ENCODE data around the gene ZNF483.

ZNF483 gene

GRCh38 chr9:111582888-111583287 is 57.9 kb downstream of the ZNF483 start:
- Histone ChIP-seq H2BK5ac (ENCODE audit: low read length) (no peak overlapping the region), H4K8ac (ENCODE audit: low read depth, low read length) (no peak overlapping the region)
- no CpG with 5 or more reads among the region's 3 CpGs for WGBS, 2 donors (ENCODE audit: extremely low coverage in 2 of 2, insufficient read length in 2 of 2, insufficient replicate concordance in 1 of 2)

GRCh38 chr9:111586378-111586777 is 61.4 kb downstream of the ZNF483 start:
- no CpG with 5 or more reads among the region's 5 CpGs for WGBS, 2 donors (ENCODE audit: extremely low coverage in 2 of 2, insufficient read length in 2 of 2, insufficient replicate concordance in 1 of 2)
- Histone ChIP-seq H3K36me3 (replicated peaks in 1 of 2; ENCODE audit: control insufficient read depth in 2 of 2, insufficient read depth in 2 of 2, low read length in 2 of 2) (peaks cover 11 to 29% of the 10 kb centered on the region in 2 donors), H3K14ac (ENCODE audit: low read length) (no peak overlapping the region), H2BK120ac (ENCODE audit: low read depth, low read length) (no peak overlapping the region), H3K18ac (ENCODE audit: low read length) (no peak overlapping the region), H3K79me1 (ENCODE audit: low read depth, low read length) (no peaks in the 10 kb centered on the region), H3K9ac (ENCODE audit: low read depth, low read length, poor library complexity) (no peak overlapping the region), H3K27ac (replicated peaks; ENCODE audit: low read length) (no peak overlapping the region), H3K9me3 (replicated peaks in 1 of 2; ENCODE audit: control insufficient read depth in 2 of 2, insufficient read depth in 1 of 2, low read depth in 1 of 2, low read length in 2 of 2) (no peaks in the 10 kb centered on the region), H4K8ac (ENCODE audit: low read depth, low read length) (no peak overlapping the region), H2BK5ac (ENCODE audit: low read length) (no peak overlapping the region), H3K4ac (ENCODE audit: low read length) (no peak overlapping the region), H2AFZ (ENCODE audit: low read length) (no peak overlapping the region), H2BK12ac (ENCODE audit: low read length) (no peak overlapping the region), H3K23ac (ENCODE audit: low read depth, low read length, poor library complexity) (no peak overlapping the region), H2BK15ac (ENCODE audit: low read length) (no peak overlapping the region), H3K27me3 (ENCODE audit: control insufficient read depth in 3 of 3, insufficient read depth in 3 of 3, low read depth in 1 of 3, low read length in 3 of 3) (no peaks in the 10 kb centered on the region), H3K4me3 (ENCODE audit: low read length in 2 of 2) (no peak overlapping the region), H2AK5ac (ENCODE audit: low read depth, low read length) (no peak overlapping the region), H3K4me2 (ENCODE audit: insufficient read depth, low read length, poor library complexity, severe bottlenecking) (no peak overlapping the region), H4K91ac (ENCODE audit: low read depth, low read length, poor library complexity) (no peak overlapping the region), H3K4me1 (ENCODE audit: control insufficient read depth in 2 of 2, insufficient read depth in 1 of 2, low read depth in 1 of 2, low read length in 2 of 2) (no peaks in the 10 kb centered on the region)
- DNase-seq (ENCODE audit: low spot score): no peak

More at GRCh38 chr9:111582888-111583287, 57.9 kb downstream of the ZNF483 start:
- Histone ChIP-seq H3K79me1 (ENCODE audit: low read depth, low read length) (no peaks in the 10 kb centered on the region), H2AFZ (ENCODE audit: low read length) (no peak overlapping the region), H2BK15ac (ENCODE audit: low read length) (no peak overlapping the region), H3K14ac (ENCODE audit: low read length) (no peak overlapping the region), H3K9me3 (replicated peaks in 1 of 2; ENCODE audit: control insufficient read depth in 2 of 2, insufficient read depth in 1 of 2, low read depth in 1 of 2, low read length in 2 of 2) (no peaks in the 10 kb centered on the region), H2AK5ac (ENCODE audit: low read depth, low read length) (no peak overlapping the region), H2BK12ac (ENCODE audit: low read length) (no peak overlapping the region), H2BK120ac (ENCODE audit: low read depth, low read length) (no peak overlapping the region), H3K4me2 (ENCODE audit: insufficient read depth, low read length, poor library complexity, severe bottlenecking) (no peak overlapping the region), H3K4ac (ENCODE audit: low read length) (no peak overlapping the region), H3K4me1 (ENCODE audit: control insufficient read depth in 2 of 2, insufficient read depth in 1 of 2, low read depth in 1 of 2, low read length in 2 of 2) (no peaks in the 10 kb centered on the region), H3K4me3 (ENCODE audit: low read length in 2 of 2) (no peak overlapping the region), H3K36me3 (replicated peaks in 1 of 2; ENCODE audit: control insufficient read depth in 2 of 2, insufficient read depth in 2 of 2, low read length in 2 of 2) (peaks cover 20 to 37% of the 10 kb centered on the region in 2 donors), H3K27me3 (ENCODE audit: control insufficient read depth in 3 of 3, insufficient read depth in 3 of 3, low read depth in 1 of 3, low read length in 3 of 3) (no peaks in the 10 kb centered on the region), H3K9ac (ENCODE audit: low read depth, low read length, poor library complexity) (no peak overlapping the region), H3K23ac (ENCODE audit: low read depth, low read length, poor library complexity) (no peak overlapping the region), H3K18ac (ENCODE audit: low read length) (no peak overlapping the region), H3K27ac (replicated peaks; ENCODE audit: low read length) (no peak overlapping the region), H4K91ac (ENCODE audit: low read depth, low read length, poor library complexity) (no peak overlapping the region)
- DNase-seq (ENCODE audit: low spot score): no peak

DNA sequence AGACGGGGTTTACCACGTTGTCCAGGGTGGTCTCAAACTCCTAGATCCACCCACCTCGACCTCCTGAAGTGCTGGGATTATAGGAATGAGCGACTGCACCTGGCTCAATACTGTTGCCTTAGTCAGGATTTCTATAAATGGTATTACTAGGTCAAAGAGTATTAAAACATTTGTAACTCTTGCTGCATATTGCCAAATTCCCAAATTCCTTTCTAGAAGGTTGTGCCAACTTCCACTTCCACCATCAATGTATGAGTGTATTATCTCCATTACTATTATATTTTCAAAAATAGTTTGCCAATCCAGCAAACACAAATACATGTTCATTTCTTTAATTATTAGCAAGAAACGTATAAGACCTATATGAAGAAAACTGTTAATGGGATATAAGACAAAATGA is 63.9 kb downstream of the ZNF483 start:
- no peaks in the 10 kb centered on the region for H3K4me1 ChIP-seq (ENCODE audit: control insufficient read depth in 2 of 2, insufficient read depth in 1 of 2, low read depth in 1 of 2, low read length in 2 of 2)
- no peak overlapping the region for H3K4ac ChIP-seq (ENCODE audit: low read length)

GRCh38 chr9:111597852-111598732 is 73.1 kb downstream of the ZNF483 start:
- Histone ChIP-seq H4K91ac (ENCODE audit: low read depth, low read length, poor library complexity) (no peak overlapping the region), H3K4me1 (ENCODE audit: control insufficient read depth in 2 of 2, insufficient read depth in 1 of 2, low read depth in 1 of 2, low read length in 2 of 2) (peaks cover 0 to 5% of the 10 kb centered on the region in 2 donors), H3K27ac (replicated peaks; ENCODE audit: low read length) (no peak overlapping the region), H3K27me3 (ENCODE audit: control insufficient read depth in 3 of 3, insufficient read depth in 3 of 3, low read depth in 1 of 3, low read length in 3 of 3) (peaks cover 0 to 6% (median 0%) of the 10 kb centered on the region in 3 experiments), H2AK5ac (ENCODE audit: low read depth, low read length) (no peak overlapping the region), H3K36me3 (replicated peaks in 1 of 2; ENCODE audit: control insufficient read depth in 2 of 2, insufficient read depth in 2 of 2, low read length in 2 of 2) (peaks cover 14 to 15% of the 10 kb centered on the region in 2 donors), H2BK15ac (ENCODE audit: low read length) (no peak overlapping the region), H3K4ac (ENCODE audit: low read length) (no peak overlapping the region), H3K4me2 (ENCODE audit: insufficient read depth, low read length, poor library complexity, severe bottlenecking) (peak overlapping the region; percentile 89), H2BK120ac (ENCODE audit: low read depth, low read length) (no peak overlapping the region), H2BK5ac (ENCODE audit: low read length) (no peak overlapping the region), H3K4me3 (ENCODE audit: low read length in 2 of 2) (peak overlapping the region; percentile 61 to 87), H2BK12ac (ENCODE audit: low read length) (no peak overlapping the region), H3K18ac (ENCODE audit: low read length) (peak overlapping the region; percentile 96), H3K14ac (ENCODE audit: low read length) (no peak overlapping the region), H3K9ac (ENCODE audit: low read depth, low read length, poor library complexity) (peak overlapping the region; percentile 52), H3K9me3 (replicated peaks in 1 of 2; ENCODE audit: control insufficient read depth in 2 of 2, insufficient read depth in 1 of 2, low read depth in 1 of 2, low read length in 2 of 2) (no peaks in the 10 kb centered on the region), H3K23ac (ENCODE audit: low read depth, low read length, poor library complexity) (no peak overlapping the region), H4K8ac (ENCODE audit: low read depth, low read length) (no peak overlapping the region), H3K79me1 (ENCODE audit: low read depth, low read length) (no peaks in the 10 kb centered on the region), H2AFZ (ENCODE audit: low read length) (peak overlapping the region; percentile 87)
- no CpG with 5 or more reads among the region's 41 CpGs for WGBS, 2 donors (ENCODE audit: extremely low coverage in 2 of 2, insufficient read length in 2 of 2, insufficient replicate concordance in 1 of 2)
- DNase-seq (ENCODE audit: low spot score): peak; percentile 49

More for the DNA sequence above, 63.9 kb downstream of the ZNF483 start:
- Histone ChIP-seq H3K27ac (replicated peaks; ENCODE audit: low read length) (no peak overlapping the region), H3K18ac (ENCODE audit: low read length) (no peak overlapping the region), H3K14ac (ENCODE audit: low read length) (no peak overlapping the region), H3K4me3 (ENCODE audit: low read length in 2 of 2) (no peak overlapping the region), H3K23ac (ENCODE audit: low read depth, low read length, poor library complexity) (no peak overlapping the region), H3K79me1 (ENCODE audit: low read depth, low read length) (no peaks in the 10 kb centered on the region), H3K36me3 (replicated peaks in 1 of 2; ENCODE audit: control insufficient read depth in 2 of 2, insufficient read depth in 2 of 2, low read length in 2 of 2) (peaks cover 5 to 17% of the 10 kb centered on the region in 2 donors), H4K91ac (ENCODE audit: low read depth, low read length, poor library complexity) (no peak overlapping the region), H2BK5ac (ENCODE audit: low read length) (no peak overlapping the region), H3K27me3 (ENCODE audit: control insufficient read depth in 3 of 3, insufficient read depth in 3 of 3, low read depth in 1 of 3, low read length in 3 of 3) (no peaks in the 10 kb centered on the region), H2BK120ac (ENCODE audit: low read depth, low read length) (no peak overlapping the region), H2AFZ (ENCODE audit: low read length) (no peak overlapping the region), H2BK12ac (ENCODE audit: low read length) (no peak overlapping the region), H3K9me3 (replicated peaks in 1 of 2; ENCODE audit: control insufficient read depth in 2 of 2, insufficient read depth in 1 of 2, low read depth in 1 of 2, low read length in 2 of 2) (no peaks in the 10 kb centered on the region), H3K9ac (ENCODE audit: low read depth, low read length, poor library complexity) (no peak overlapping the region), H4K8ac (ENCODE audit: low read depth, low read length) (no peak overlapping the region), H2BK15ac (ENCODE audit: low read length) (no peak overlapping the region), H3K4me2 (ENCODE audit: insufficient read depth, low read length, poor library complexity, severe bottlenecking) (no peak overlapping the region), H2AK5ac (ENCODE audit: low read depth, low read length) (no peak overlapping the region)
- no CpG with 5 or more reads among the region's 5 CpGs for WGBS, 2 donors (ENCODE audit: extremely low coverage in 2 of 2, insufficient read length in 2 of 2, insufficient replicate concordance in 1 of 2)
- DNase-seq (ENCODE audit: low spot score): no peak

Data from neuronal stem cell (in vitro differentiated cells).